A204.1 (cell line): ENCODE results near the gene ZBTB45.
"Not testable (repeated sequence)": the region's sequence is repeated elsewhere in the genome, so short reads cannot be mapped to it uniquely, and the experiment has no call there.

Experiments used
- FAIRE-seq: peaks from 2 replicates; lab custom pipeline; 2012; peaks lifted over from hg19 to GRCh38; lab: Jason Lieb, UNC

Gene ZBTB45

DNA sequence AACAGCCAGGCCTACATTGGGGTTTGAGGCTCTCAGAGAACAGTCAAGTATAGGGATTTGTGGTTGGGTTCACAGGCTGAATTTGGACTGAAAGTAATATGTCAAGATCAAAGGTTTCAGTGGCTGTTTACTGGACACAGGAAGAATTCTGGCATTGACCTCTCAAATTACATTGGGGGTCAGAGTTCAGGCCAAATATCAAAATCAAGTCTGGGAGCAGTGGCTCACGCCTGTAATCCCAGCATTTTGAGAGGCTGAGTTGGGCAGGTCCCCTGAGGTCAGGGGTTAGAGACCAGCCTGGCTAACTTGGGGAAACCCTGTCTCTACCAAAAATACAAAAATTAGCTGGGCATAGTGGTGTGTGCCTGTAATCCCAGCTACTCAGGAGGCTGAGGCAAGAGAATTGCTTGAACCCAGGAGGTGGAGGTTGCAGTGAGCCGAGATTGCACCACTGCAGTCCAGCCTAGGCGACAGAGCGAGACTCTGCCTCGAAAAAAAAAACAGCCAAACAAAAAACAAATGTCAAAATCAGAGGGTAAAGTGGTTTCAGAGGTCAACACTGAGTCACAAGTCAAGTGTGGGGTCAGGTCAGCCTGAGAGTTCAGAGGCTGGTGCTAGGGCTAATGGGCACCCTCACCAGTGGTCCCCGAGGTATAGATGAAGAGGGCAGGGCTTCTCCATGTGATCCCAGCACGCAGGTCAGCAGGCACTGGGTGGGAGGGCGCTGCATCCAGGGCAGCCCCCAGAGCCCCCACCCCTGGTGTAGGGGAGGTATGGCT lies 9.3 kb downstream of the ZBTB45 start:
- no peak for FAIRE-seq

DNA sequence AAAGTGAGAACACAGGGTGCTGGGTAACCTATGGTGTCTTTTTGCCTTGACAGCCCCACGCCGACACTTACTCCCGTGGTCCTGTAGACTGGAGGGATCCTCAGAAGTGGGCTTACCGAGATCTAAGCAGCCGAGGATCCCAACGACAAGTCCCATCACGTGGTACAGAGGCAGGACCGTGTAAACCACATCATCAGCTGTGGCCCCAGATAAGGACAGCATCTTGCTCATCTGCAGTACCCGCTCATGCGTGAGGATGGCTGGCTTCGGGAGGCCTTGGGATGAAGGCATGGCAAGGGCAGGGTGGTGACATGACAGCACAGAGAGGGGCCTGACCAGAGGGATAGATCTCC lies 9.9 kb downstream of the ZBTB45 start:
- no peak for FAIRE-seq

DNA sequence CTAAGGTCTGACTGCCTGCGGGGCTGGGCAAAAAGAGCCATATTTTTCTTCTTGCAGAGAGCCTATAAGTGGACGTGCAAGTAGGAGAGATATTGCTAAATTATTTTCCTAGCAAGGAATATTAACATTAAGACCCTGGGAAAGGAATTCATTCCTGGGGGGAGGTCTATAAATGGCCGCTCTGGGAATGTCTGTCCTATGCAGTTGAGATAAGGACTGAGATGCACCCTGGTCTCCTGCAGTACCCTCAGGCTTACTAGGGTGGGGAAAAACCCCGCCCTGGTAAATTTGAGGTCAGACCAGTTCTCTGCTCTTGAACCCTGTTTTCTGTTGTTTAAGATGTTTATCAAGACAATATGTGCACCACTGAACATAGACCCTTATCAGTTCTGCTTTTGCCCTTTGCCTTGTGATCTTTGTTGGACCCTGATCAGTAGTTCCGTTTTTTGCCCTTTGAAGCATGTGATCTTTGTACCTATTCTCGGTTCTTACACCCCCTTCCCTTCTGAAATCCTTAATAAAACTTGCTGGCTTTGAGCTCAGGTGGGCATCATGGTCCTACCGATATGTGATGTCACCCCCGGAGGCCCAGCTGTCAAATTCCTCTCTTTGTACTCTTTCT lies 11.9 kb downstream of the ZBTB45 start:
- FAIRE-seq, result not testable (repeated sequence)

DNA sequence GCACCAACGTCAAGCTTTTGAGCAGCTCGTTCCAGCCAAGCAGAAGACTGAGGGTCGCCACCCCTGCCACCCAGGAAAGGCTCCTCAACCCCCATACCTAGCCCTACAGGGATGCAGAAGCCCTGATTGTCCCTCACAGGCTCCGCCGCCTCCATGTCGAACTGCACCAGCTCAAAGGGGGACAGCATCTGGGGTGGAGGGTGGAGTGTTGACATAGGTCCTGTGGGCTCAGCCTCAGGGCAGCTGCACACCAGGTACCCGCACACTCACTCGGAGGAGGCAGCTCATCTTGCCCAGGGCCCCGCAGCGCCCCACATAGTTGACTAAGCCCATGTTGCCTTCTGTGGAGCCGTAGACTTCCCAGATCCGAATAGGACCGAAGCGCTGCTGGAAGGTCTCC lies 19.4 kb downstream of the ZBTB45 start:
- no peak for FAIRE-seq

DNA sequence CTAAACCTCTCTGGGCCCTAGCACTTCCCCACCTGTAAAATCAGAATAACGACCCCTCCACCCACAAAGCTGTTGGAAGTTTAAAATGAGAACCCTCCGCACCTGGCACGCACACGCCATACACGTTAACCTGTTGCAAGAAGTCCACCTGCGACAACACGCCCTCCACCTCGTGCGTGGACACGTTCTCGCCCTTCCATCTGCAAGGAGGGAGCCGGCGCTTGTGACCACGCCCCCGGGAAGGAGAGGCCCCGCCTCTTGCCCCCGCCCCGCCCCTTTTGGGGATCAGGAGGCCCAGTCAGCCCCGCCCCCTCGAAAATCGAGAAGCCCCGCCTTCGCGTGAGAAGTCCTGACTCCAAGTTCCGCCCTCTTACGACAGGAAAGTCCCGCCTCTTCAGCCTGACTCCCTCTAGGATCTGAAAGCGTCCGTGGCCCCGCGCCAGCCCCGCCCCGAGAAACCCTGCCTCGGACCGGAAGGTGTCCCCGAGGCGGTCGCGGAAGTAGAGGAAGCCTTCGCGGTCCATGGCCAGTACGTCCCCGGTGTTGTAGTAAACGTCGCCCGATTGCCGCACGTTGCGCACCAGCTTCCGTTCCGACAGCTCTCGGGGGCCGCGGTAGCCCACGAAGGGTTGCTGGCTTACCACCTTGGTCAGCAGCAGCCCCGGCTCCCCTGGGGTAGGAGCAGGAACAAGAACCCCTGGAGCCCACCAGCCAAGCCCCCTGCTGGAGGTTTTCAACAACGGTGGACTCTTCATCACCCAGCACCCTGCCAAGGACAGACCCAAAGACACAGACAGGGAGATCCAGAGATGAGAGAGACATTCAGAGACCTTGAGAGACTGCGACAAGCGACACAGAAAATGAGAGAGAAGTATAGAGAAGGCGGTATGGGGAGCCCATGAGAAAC lies 20.3 kb downstream of the ZBTB45 start:
- FAIRE-seq, result no peak

DNA sequence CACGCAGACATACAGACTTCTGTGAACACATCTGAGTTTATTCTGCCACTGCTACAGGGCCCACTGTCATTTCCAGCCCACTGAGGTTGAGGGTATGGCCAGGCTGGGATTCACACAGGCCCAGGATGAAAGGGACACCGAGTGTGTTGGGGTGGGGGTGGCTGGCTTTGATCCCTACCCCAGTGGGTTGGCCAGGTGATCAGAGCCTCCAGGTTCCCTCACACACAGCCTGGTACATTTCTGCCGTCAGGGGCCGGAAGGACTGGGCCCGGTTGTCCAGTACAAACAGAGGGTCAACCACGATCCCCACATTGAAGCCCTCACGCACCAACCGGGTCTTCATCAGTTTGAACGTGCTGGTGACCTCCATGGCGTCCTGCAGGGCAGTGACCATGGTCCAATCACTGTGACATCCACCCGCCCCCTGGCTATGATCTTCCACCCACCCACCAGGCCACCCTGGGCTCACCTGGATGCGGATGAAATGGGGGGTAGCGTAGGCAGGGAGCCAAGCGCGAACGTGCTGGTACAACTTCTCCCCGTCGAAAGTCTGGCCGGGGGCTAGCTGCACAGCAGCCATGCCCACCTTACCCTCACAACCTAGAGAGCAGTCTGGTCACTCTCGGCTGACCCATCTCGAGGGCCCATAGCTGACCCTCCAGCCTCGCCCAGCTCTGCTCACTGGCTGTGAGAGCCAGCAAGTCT lies 21.1 kb downstream of the ZBTB45 start:
- FAIRE-seq, result no peak

DNA sequence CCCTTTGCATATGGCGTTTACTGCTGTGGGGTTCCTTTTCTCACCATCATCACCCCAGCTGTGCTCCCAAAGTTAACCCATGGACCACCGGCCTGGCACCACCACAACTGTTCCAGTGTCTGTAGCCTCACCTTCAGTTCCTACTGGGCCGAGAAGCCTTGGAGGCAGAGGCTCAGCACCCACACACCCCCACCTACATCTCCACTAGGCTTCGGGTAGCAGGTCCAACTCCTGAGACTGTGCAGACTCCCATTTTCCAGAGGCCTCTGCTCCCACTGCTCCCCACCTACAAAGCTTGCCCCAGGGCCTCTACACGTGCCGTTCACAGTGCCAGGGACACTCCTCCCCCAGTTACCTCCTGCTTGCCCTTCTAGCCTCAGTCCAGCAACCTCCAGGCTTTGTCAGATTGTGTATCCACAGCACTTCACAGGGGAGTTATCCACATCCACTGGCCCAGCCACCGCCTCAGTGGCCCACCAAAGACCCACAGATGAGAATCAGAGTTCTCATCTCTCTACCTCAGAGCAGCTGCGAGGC lies 21.9 kb downstream of the ZBTB45 start:
- no peak for FAIRE-seq

DNA sequence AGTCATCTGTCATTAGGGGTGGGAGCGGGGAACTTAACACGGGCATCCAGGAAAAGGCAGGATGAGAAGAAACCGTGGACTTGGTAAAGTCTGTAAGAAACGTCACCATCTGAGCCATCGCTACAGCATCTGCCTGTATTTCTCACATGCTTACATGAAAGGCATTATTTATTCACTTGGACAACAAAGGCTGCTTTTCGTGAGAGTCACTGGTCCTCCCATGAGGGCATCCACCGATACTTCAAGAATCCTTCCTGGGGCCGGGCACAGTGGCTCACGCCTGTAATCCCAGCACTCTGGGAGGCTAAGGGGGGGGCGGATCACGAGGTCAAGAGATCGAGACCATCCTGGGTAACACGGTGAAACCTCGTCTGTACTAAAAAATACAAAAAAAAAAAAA lies 27.3 kb downstream of the ZBTB45 start:
- FAIRE-seq, result no peak

DNA sequence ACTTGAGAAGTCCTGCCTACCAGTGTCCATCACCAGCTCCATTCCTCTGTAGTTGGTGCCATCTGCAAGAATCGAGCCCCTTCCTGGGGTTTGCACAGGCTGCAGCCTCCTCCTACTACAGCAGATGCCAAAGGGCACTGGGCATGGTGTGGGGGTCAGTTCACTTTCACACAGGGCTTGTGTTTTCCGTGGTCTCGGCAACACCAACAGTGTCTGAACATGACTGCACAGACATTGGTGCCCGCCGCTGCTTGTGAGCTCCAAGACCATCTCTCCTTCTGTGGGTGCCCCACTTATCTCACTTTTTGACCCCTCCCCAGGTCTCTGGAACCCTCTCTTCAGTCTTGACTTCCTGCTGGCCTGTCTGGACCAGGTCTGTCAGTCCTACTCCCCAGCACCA lies 28.2 kb downstream of the ZBTB45 start:
- FAIRE-seq, result no peak

DNA sequence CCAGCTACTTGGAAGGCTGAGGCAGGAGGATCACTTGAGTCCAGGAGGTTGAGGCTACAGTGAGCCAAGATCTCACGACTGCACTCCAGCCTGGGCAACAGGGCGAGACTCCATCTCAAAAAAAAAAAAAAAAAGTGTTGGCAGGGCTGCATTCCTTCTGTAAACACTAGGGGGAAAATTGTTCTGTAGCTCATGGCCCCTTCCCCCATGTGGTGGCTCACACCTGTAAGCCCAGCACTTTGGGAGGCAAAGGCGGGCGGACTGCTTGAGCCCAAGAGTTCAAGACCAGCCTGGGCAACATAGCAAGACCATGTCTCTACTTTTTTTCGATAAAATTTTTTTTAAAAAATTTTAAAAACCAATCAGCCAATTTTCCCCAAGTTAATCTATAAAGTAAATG lies 35.3 kb downstream of the ZBTB45 start:
- FAIRE-seq, result not testable (repeated sequence)

DNA sequence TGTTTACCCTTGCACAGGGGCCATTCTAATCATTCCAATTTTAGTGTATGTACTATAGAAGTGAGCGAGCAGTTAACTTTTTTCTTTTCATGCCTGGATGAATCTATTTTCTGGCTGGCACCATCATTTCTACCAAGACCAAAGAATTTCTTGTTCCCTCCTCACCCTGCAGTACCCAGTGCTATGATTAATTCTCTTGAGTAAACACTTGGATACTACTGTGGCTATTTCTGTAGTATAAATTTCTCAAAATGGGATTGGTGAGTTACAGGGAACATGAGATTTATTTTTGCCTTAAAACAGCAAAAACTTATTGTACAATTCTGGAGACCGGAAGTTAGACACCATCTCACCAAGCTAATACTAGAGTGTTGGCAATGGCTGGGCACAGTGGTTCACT lies 35.8 kb downstream of the ZBTB45 start:
- FAIRE-seq, result no peak

DNA sequence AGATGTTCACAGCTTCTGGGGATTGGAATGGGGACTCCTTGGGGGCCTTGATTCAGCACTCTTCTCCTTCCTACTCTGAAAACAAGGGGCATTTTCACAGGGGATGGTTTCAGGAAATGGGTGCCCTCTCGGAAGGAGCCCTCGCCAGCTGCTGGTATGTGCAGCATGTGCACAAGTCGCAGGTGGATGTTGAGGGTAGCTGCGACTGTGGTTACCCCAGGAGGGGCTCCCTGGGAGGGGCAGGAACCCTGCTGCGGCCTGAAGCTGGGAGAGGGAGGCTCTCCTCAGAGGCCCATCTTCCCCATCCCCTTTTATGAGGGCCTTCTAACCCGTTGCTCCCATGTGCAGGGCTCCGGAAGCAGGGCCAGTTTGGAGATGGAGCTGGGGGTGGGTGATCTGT lies 37.2 kb downstream of the ZBTB45 start:
- FAIRE-seq, result no peak

DNA sequence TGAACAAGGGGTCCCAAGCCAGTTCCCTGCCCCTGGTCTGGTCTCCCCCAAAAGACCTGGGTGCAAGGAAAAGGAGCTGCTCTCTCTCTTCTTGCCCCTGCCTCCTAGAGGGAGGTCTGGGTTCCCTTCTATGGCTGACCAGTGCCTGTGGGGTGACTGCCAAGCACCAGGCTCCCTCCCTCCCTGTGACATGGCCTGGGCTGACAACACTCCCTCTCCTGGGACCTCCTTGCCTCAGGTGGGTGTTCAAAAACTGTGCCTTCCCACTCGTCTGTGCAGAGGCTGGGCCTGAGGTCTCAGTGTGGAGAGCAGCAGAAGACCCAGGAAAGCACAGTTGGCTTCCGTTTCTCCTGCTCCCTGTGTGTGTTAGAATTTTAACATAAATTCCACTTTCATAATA lies 38.8 kb downstream of the ZBTB45 start:
- FAIRE-seq, result no peak

DNA sequence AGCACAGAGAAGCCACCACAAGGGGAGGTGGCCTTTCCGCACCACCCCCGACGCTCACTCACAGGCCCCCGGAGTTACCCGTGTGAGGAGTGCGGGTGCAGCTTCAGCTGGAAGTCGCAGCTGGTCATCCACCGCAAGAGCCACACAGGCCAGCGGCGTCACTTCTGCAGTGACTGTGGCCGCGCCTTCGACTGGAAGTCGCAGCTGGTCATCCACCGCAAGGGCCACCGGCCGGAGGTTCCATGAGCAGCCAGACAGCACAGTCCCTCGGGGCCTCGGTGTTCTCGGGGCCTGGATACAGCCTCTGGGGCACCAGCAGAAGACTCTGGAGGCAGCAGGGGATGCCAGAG lies 39.2 kb downstream of the ZBTB45 start:
- FAIRE-seq, result no peak

DNA sequence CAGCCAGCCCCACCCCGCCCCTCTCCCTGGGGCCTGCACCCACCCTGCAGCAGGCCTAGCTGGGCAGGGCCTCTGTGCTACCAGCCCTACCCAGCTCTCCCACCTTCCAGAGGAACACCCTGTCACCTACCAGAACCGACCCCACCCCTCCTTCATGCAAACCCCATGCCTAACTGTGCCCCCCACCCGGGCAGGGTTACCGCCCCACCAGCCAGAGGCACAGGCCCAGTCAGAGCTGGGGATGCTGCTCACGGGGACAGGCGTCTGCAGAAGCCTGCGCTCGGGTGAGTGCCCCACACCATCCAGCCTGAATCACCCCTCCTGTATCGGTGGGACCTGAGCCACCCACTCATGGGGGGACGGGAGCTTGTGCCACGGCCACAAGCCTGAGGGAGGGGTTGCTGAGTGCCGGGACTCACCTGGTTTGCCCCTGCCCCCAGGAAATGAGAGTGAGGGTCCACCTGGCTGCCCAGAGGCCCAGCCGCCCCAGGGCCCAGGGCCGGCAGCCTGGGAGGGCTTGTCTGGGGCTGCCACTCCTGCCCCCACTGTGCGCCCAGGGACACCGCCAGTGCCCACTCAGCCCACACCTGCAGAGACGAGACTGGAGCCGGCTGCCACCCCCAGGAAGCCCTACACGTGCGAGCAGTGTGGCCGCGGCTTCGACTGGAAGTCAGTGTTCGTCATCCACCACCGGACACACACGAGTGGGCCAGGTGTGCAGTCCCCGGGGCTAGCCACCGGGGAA lies 39.7 kb downstream of the ZBTB45 start:
- FAIRE-seq, result no peak

DNA sequence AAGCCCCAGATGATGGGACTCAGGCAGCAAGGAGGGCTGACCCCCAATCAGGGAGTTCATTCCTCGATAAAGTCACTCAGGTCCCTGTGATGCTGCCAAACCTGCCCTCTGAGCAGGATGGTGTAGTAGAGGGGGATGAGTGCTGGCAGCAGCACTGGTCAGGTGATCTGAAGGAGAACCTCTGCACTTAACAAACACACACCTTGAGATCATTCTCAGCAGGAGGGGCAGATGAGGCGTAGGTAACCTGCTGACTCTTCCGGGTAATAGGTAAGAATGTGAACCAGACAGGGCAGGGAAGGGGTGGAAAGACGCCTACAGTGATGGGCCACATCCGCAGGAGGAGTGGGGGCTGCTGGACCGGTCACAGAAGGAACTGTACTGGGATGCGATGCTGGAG lies 40.3 kb downstream of the ZBTB45 start:
- no peak for FAIRE-seq

DNA sequence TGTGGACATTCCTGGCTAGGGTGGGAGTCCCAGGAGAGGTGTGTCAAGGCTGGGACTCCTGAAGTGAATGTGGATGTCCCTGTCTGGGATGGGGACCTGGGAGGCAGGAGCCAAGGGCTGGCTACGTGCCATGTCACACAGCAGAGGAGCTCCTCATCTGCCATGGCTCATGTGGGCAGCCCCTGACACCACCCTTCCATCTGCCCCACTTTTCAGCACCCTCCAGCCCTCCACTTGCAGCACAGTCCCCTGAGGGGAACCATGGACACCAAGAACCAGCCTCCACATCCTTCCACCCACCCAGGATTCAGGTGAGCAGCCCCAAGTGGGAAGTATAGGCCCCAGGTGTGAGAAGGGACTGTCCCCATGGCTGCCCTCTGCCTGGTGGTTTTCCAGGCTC lies 41.7 kb downstream of the ZBTB45 start:
- FAIRE-seq, result no peak

DNA sequence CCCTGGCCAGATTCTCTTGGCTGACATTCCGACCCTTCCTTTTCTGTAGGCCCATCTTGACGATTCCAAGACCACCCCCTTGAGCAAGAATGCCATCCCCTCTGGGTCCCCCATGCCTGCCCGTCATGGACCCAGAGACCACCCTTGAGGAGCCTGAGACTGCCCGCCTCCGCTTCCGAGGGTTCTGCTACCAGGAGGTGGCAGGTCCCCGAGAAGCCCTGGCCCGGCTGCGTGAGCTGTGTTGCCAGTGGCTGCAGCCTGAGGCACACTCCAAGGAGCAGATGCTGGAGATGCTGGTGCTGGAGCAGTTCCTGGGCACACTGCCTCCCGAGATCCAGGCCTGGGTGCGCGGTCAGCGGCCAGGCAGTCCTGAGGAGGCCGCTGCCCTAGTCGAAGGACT lies 42.5 kb downstream of the ZBTB45 start:
- no peak for FAIRE-seq

DNA sequence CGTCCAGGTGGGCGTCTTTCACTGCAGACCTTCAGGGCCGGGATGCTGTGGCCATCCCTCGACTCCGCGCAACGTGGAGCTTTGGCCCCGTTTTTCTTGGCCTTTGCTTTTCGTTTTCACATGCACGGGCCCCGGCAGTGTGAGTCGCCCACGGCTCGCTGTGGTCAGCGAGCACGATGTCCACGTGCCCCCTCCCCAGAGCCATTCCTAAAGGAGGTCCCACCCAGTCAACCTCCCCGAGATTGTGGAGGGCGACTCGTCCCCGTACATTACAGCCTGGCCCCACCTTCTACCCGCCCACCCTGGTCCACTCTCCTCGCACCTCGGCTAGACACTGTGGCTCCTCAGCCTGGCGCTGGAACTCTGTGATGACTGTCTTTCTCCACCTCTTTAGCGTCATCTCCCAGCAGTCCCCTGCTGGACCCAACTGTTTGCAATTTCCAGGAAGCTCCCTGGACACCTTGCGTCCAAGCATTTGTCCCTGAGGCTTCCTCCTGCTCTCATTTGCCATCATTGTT lies 43.1 kb downstream of the ZBTB45 start:
- FAIRE-seq, result no peak

DNA sequence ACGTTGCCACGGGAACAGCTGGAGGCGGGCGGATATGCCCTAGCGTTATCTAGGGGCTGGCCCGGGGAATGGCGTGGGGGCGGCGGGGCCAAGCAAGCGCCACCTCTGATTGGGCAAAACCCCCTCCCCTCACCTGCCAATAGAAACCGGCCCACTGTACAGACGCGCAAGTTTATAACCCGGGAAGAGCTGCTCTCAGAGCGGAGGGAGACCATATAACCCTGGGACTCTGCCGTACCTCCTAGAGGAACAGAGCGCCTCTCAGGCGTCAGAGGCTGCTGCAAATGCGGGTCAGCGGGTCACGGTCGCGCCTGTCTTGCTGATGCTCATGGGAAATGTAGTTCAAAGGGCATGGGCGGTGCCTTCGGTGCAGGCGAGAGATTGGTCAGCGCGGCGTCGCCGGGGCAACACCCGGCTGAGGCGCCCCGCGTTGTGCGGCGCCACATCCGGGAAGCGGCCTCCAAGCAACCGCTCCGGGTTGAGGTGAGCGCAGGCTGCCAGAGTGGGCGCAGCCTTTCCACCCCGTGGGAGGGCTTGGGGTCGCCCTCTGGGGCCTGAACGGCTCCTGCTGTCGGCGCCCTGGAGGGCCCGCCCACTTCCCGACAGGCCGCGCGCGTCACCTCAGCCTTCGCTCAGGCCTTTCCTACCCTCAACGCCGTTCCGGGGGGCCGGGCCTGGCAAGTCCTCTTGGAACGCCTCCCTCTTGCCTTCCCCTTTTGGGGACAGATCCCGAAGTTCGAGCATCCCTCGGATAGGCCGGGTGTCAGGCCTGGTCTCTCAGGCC lies 43.7 kb downstream of the ZBTB45 start, which contains the start of gene ZNF446:
Gene ZNF446 (plus strand): TSS at position 639 of the 784 bp plus-strand sequence. CDS start 867 bp downstream, outside the sequence.
- FAIRE-seq, result peak; percentile 86
